HCT116 (cell line): ENCODE measurements around the gene ZNF593. TPM values are rescaled to one million over a fixed set of nuclear protein-coding genes. Genes with fewer than 3 reads are reported as not detected.

ENCODE experiments used
- ATAC-seq: fragments of 200-7000 bp; cut with Tn5 transposase; 2 replicates; pipeline ENCODE4 v1.9.1; 2020; ENCODE audit warnings: mild to moderate bottlenecking, moderate library complexity
- BruUV-seq: library from RNA; stranded (reverse); fragments of 400-500 nt; replicated peaks from 2 replicates; lab custom pipeline; 2021; lab: Mats Ljungman, UMichigan
- CTCF ChIA-PET: fragments of 300-600 bp; sonication (Branson Sonifier 250); formaldehyde crosslinking; loops from one replicate; lab custom pipeline; 2021; ENCODE audit warnings: antibody characterized with exemption; lab: Charles Lee
- POLR2A ChIA-PET: fragments of 300-600, 350-600 bp; sonication (Branson Sonifier 250); formaldehyde crosslinking; loops from one replicate; lab custom pipeline; 2021; ENCODE audit warnings: antibody characterized with exemption; lab: Charles Lee
- RAD21 ChIA-PET, 2 experiments: fragments of 300-600 bp; sonication (Branson Sonifier 250); formaldehyde crosslinking; loops; one replicate each; lab custom pipeline; 2023; ENCODE audit warnings: low total read pairs in 2 of 2; ENCODE audit not compliant: uncharacterized antibody in 2 of 2, unreplicated experiment in 2 of 2, low non-redundant PET in 1 of 2; lab: Charles Lee
- DNase-seq: peaks from one replicate; pipeline ENCODE4 v3.0.0-alpha.2; 2010; ENCODE audit warnings: low read depth, low spot score
- H2AFZ ChIP-seq: fragments of 200-600 bp; shearing (Covaris generic), sonication (generic); 2 replicates; pipeline ENCODE4 v1.6.1; 2017; ENCODE audit warnings: low read depth, mixed run types, mixed read lengths, antibody characterized with exemption, low read length; ENCODE audit not compliant: poor library complexity, severe bottlenecking
- H3K27ac ChIP-seq: 2 replicates; pipeline ENCODE4 v1.5.1; 2012; ENCODE audit warnings: low read depth, low read length
- H3K27me3 ChIP-seq: fragments of 200-600 bp; sonication (generic); 2 replicates; pipeline ENCODE4 v1.6.1; 2016; ENCODE audit warnings: mixed run types, low read length, mixed read lengths; ENCODE audit not compliant: insufficient read depth
- H3K36me3 ChIP-seq, 2 experiments: fragments of 200-500 bp in 1 of 2; fragments of 200-600 bp in 1 of 2; sonication (Bioruptor generic) in 1 of 2; sonication (generic) in 1 of 2; 2 replicates each; pipeline versions ENCODE4 v1.5.1 to v1.6.1; 2014 to 2016; ENCODE audit warnings: low read length in 2 of 2, inconsistent platforms in 1 of 2, mixed read lengths in 1 of 2, mixed run types in 1 of 2; ENCODE audit not compliant: insufficient read depth in 2 of 2, control insufficient read depth in 1 of 2
- H3K4me1 ChIP-seq, 2 experiments: fragments of 200-600 bp in 1 of 2; sonication (generic) in 1 of 2; 2 replicates each; pipeline versions ENCODE4 v1.5.1 to v1.6.1; 2012 to 2017; ENCODE audit warnings: low read length in 2 of 2, inconsistent platforms in 1 of 2, mild to moderate bottlenecking in 1 of 2, mixed read lengths in 1 of 2, mixed run types in 1 of 2, moderate library complexity in 1 of 2; ENCODE audit not compliant: insufficient read depth in 2 of 2, control insufficient read depth in 1 of 2
- H3K4me2 ChIP-seq: fragments of 200-600 bp; sonication (generic); 2 replicates; pipeline ENCODE4 v1.6.1; 2017; ENCODE audit warnings: mixed run types, low read length, mixed read lengths
- H3K4me3 ChIP-seq, 2 experiments: fragments of 200-600 bp in 1 of 2; sonication (generic) in 1 of 2; replicated peaks in 1 of 2; 2 replicates each; pipeline ENCODE4 v1.5.1; 2011 to 2016; ENCODE audit warnings: low read length in 2 of 2, control low read depth in 1 of 2, low read depth in 1 of 2, mild to moderate bottlenecking in 1 of 2, mixed read lengths in 1 of 2, mixed run types in 1 of 2
- H3K79me2 ChIP-seq: fragments of 200-600 bp; sonication (generic); 2 replicates; pipeline ENCODE4 v1.6.1; 2017; ENCODE audit warnings: mild to moderate bottlenecking, mixed run types, low read length, moderate library complexity, mixed read lengths; ENCODE audit not compliant: insufficient read depth
- H3K9ac ChIP-seq: fragments of 200-600 bp; sonication (generic); 2 replicates; pipeline ENCODE4 v1.6.1; 2016; ENCODE audit warnings: low read length, mixed read lengths
- H3K9me2 ChIP-seq: fragments of 200-600 bp; sonication (generic), shearing (Covaris generic); 2 replicates; pipeline ENCODE4 v1.6.1; 2017; ENCODE audit warnings: mixed run types, mild to moderate bottlenecking, moderate library complexity; ENCODE audit not compliant: insufficient read depth
- H3K9me3 ChIP-seq, 2 experiments: fragments of 200-500 bp in 1 of 2; fragments of 200-600 bp in 1 of 2; sonication (Bioruptor generic) in 1 of 2; sonication (generic) in 1 of 2; 2 replicates each; pipeline ENCODE4 v1.6.1; 2014 to 2017; ENCODE audit warnings: low read length in 2 of 2, mixed read lengths in 2 of 2, inconsistent platforms in 1 of 2, low read depth in 1 of 2, mild to moderate bottlenecking in 1 of 2, mixed run types in 1 of 2, moderate library complexity in 1 of 2; ENCODE audit not compliant: control insufficient read depth in 1 of 2, insufficient read depth in 1 of 2
- H4K20me1 ChIP-seq: fragments of 200-600 bp; sonication (generic), shearing (Covaris generic); 2 replicates; pipeline ENCODE4 v1.6.1; 2017; ENCODE audit warnings: mixed run types, mild to moderate bottlenecking, moderate library complexity; ENCODE audit not compliant: insufficient read depth
- FOSL1 ChIP-seq: IDR thresholded peaks from 2 replicates; pipeline ENCODE4 v1.6.1; 2012; ENCODE audit warnings: low read depth
- POLR2AphosphoS5 ChIP-seq: IDR thresholded peaks from 2 replicates; pipeline ENCODE4 v1.6.1; 2011; ENCODE audit warnings: mild to moderate bottlenecking, low read depth, low read length, moderate library complexity
- RAD21 ChIP-seq: IDR thresholded peaks from 2 replicates; pipeline ENCODE4 v1.6.1; 2012; ENCODE audit warnings: low read depth, mild to moderate bottlenecking
- SIN3A ChIP-seq: IDR thresholded peaks from 2 replicates; pipeline ENCODE4 v1.6.1; 2012; ENCODE audit warnings: low read depth
- SP1 ChIP-seq: IDR thresholded peaks from 2 replicates; pipeline ENCODE4 v1.6.1; 2012; ENCODE audit warnings: low read depth
- SRF ChIP-seq: IDR thresholded peaks from 2 replicates; pipeline ENCODE4 v1.6.1; 2012; ENCODE audit warnings: low read depth
- TCF7L2 ChIP-seq: IDR thresholded peaks from 2 replicates; pipeline ENCODE4 v1.7.0; 2011; ENCODE audit warnings: borderline replicate concordance, inconsistent platforms; ENCODE audit not compliant: insufficient read depth, insufficient read length; ENCODE audit errors: extremely low read depth
- ZFX ChIP-seq: fragments of 450-650 bp; IDR thresholded peaks from 2 replicates; pipeline ENCODE4 v1.6.1; 2017
- ZNF274 ChIP-seq: fragments of 200-500 bp; sonication (Bioruptor generic); IDR thresholded peaks from 2 replicates; pipeline ENCODE4 v1.6.1; 2014; ENCODE audit warnings: mild to moderate bottlenecking, low read depth, low read length, inconsistent platforms
- intact Hi-C: fragments of 100-400 bp; cut with micrococcal nuclease; formaldehyde crosslinking; loops from 2 replicates; pipeline ENCODE4 v1.10.0; 2022
- total RNA-seq: library from RNA; stranded (reverse); gene quantifications from one replicate; pipeline ENCODE4 v1.2.1, GENCODE V29; 2021; ENCODE audit not compliant: unreplicated experiment
- TF ChIP-seq, protein P1 (sequence below): IDR thresholded peaks from 2 replicates; pipeline ENCODE4 v1.6.1; 2012; ENCODE audit warnings: low read depth
- TF ChIP-seq, protein P2 (sequence below): IDR thresholded peaks from 2 replicates; pipeline ENCODE4 v1.6.1; 2012

The ZNF593 gene
- total RNA-seq, 1 experiment from 2014 or later: 62.4 TPM

DNA sequence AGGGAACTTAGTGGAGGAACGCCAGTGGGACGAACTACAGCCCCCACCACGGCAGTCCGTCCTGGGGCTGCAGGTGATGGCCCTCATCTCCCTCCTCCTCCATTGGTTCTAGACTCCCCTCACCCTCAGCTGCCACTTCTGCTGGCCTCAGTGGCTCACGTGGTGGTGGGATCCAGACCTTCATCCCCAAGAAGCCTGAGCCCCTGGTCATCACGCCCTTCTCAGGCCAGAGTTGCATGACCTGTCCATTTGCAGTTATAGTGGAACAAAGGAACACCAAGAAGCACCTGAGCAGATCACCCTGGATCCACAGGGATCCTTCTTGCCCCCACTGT lies 23.8 kb upstream of the ZNF593 start:
- BruUV-seq: no TSS peak
- CTCF ChIA-PET: interaction anchor here (1.9 to 4.8 kb wide), 6 partner anchors 10 to 250 kb away, joined by 12 to 71 read pairs (median 20); partner anchors contain the start of genes C1orf232 and ZNF593

More for the DNA sequence above, 23.8 kb upstream of the ZNF593 start:
- Histone ChIP-seq H3K27ac (no peak overlapping the region), H3K9me3 (no peaks in the 10 kb centered on the region), H2AFZ (no peak overlapping the region), H4K20me1 (no peaks in the 10 kb centered on the region), H3K4me1 (peaks cover 11 to 22% of the 10 kb centered on the region in 2 experiments), H3K9me2 (no peaks in the 10 kb centered on the region), H3K79me2 (no peaks in the 10 kb centered on the region), H3K9ac (no peak overlapping the region), H3K4me3 (no peak overlapping the region), H3K4me2 (no peak overlapping the region), H3K27me3 (no peaks in the 10 kb centered on the region), H3K36me3 (no peaks in the 10 kb centered on the region)
- RAD21 ChIA-PET: interaction anchor here (0.5 to 1.5 kb wide), 2 partner anchors 40 to 110 kb away, joined by 3 to 12 read pairs; no protein-coding TSS in a partner anchor
- POLR2A ChIA-PET: no interaction called here
- TF ChIP-seq, protein P1, sequence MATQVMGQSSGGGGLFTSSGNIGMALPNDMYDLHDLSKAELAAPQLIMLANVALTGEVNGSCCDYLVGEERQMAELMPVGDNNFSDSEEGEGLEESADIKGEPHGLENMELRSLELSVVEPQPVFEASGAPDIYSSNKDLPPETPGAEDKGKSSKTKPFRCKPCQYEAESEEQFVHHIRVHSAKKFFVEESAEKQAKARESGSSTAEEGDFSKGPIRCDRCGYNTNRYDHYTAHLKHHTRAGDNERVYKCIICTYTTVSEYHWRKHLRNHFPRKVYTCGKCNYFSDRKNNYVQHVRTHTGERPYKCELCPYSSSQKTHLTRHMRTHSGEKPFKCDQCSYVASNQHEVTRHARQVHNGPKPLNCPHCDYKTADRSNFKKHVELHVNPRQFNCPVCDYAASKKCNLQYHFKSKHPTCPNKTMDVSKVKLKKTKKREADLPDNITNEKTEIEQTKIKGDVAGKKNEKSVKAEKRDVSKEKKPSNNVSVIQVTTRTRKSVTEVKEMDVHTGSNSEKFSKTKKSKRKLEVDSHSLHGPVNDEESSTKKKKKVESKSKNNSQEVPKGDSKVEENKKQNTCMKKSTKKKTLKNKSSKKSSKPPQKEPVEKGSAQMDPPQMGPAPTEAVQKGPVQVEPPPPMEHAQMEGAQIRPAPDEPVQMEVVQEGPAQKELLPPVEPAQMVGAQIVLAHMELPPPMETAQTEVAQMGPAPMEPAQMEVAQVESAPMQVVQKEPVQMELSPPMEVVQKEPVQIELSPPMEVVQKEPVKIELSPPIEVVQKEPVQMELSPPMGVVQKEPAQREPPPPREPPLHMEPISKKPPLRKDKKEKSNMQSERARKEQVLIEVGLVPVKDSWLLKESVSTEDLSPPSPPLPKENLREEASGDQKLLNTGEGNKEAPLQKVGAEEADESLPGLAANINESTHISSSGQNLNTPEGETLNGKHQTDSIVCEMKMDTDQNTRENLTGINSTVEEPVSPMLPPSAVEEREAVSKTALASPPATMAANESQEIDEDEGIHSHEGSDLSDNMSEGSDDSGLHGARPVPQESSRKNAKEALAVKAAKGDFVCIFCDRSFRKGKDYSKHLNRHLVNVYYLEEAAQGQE: no peak
- TF ChIP-seq RAD21: no peak
- no peak for TF ChIP-seq SRF
- no peak for TF ChIP-seq SIN3A
- TF ChIP-seq ZNF274: no peak
- TF ChIP-seq TCF7L2: no peak
- no peak for TF ChIP-seq POLR2AphosphoS5
- TF ChIP-seq, protein P2, sequence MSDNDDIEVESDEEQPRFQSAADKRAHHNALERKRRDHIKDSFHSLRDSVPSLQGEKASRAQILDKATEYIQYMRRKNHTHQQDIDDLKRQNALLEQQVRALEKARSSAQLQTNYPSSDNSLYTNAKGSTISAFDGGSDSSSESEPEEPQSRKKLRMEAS: no peak
- TF ChIP-seq SP1: no peak
- no peak for TF ChIP-seq ZFX
- no peak for TF ChIP-seq FOSL1
- intact Hi-C loops: loop anchor here (1.0 to 10.0 kb wide), 5 partner anchors 35 to 251 kb away; partner anchors contain the start of gene PDIK1L
- no peak for DNase-seq
- no peak for ATAC-seq
